DOHH2 (cell line): ENCODE results near the gene TMEM132A.

Experiments used
- H3F3A ChIP-seq: fragments of 200-600 bp; sonication (generic), shearing (Covaris generic); 2 replicates; pipeline ENCODE4 v1.6.0; 2016; ENCODE audit warnings: antibody characterized with exemption, mild to moderate bottlenecking; ENCODE audit not compliant: control insufficient read depth, insufficient read depth
- H3K27ac ChIP-seq: fragments of 200-600 bp; sonication (generic); 2 replicates; pipeline ENCODE4 v1.5.1; 2014; ENCODE audit warnings: low read depth, mild to moderate bottlenecking, low read length, moderate library complexity
- H3K27me3 ChIP-seq: fragments of 200-600 bp; sonication (generic); 2 replicates; pipeline ENCODE4 v1.6.1; 2014; ENCODE audit warnings: mild to moderate bottlenecking, low read length, mixed read lengths; ENCODE audit not compliant: control insufficient read depth
- H3K36me3 ChIP-seq: fragments of 200-600 bp; sonication (generic); 2 replicates; pipeline ENCODE4 v1.6.1; 2014; ENCODE audit warnings: mild to moderate bottlenecking, low read length, moderate library complexity, mixed read lengths; ENCODE audit not compliant: control insufficient read depth
- H3K4me1 ChIP-seq: fragments of 200-600 bp; sonication (generic); 2 replicates; pipeline ENCODE4 v1.6.1; 2014; ENCODE audit warnings: mild to moderate bottlenecking, low read length, mixed read lengths; ENCODE audit not compliant: control insufficient read depth
- H3K4me2 ChIP-seq: fragments of 200-600 bp; sonication (generic); 2 replicates; pipeline ENCODE4 v1.6.0; 2014; ENCODE audit warnings: mild to moderate bottlenecking, low read length, moderate library complexity
- H3K4me3 ChIP-seq: fragments of 200-600 bp; sonication (generic); 2 replicates; pipeline ENCODE4 v1.5.1; 2014; ENCODE audit warnings: mild to moderate bottlenecking, low read length, mixed read lengths
- H3K79me2 ChIP-seq: fragments of 200-600 bp; sonication (generic); 2 replicates; pipeline ENCODE4 v1.6.1; 2014; ENCODE audit warnings: mild to moderate bottlenecking, low read length, mixed read lengths; ENCODE audit not compliant: control insufficient read depth
- H3K9me2 ChIP-seq: fragments of 200-600 bp; sonication (generic); replicated peaks from 2 replicates; pipeline ENCODE4 v1.6.1; 2014; ENCODE audit warnings: mild to moderate bottlenecking, low read length, mixed read lengths; ENCODE audit not compliant: control insufficient read depth
- H3K9me3 ChIP-seq: fragments of 200-600 bp; sonication (generic); 2 replicates; pipeline ENCODE4 v1.6.1; 2014; ENCODE audit warnings: antibody characterized with exemption, low read length, mixed read lengths; ENCODE audit not compliant: control insufficient read depth, insufficient read depth
- H4K20me1 ChIP-seq: fragments of 200-600 bp; sonication (generic); 2 replicates; pipeline ENCODE4 v1.6.0; 2014; ENCODE audit warnings: low read depth, mild to moderate bottlenecking, antibody characterized with exemption, low read length, moderate library complexity; ENCODE audit not compliant: control insufficient read depth, insufficient read depth
- CTCF ChIP-seq: fragments of 200-600 bp; sonication (generic); IDR thresholded peaks from one replicate; pipeline ENCODE4 v1.5.1; 2014; ENCODE audit warnings: antibody characterized with exemption, mild to moderate bottlenecking, low read depth, low read length; ENCODE audit not compliant: poor library complexity, severe bottlenecking
- EZH2phosphoT487 ChIP-seq: fragments of 200-600 bp; sonication (generic); IDR thresholded peaks from 2 replicates; pipeline ENCODE4 v1.6.1; 2017; ENCODE audit warnings: borderline replicate concordance, mild to moderate bottlenecking, antibody characterized with exemption, low read length, moderate library complexity, mixed read lengths

The TMEM132A gene

DNA sequence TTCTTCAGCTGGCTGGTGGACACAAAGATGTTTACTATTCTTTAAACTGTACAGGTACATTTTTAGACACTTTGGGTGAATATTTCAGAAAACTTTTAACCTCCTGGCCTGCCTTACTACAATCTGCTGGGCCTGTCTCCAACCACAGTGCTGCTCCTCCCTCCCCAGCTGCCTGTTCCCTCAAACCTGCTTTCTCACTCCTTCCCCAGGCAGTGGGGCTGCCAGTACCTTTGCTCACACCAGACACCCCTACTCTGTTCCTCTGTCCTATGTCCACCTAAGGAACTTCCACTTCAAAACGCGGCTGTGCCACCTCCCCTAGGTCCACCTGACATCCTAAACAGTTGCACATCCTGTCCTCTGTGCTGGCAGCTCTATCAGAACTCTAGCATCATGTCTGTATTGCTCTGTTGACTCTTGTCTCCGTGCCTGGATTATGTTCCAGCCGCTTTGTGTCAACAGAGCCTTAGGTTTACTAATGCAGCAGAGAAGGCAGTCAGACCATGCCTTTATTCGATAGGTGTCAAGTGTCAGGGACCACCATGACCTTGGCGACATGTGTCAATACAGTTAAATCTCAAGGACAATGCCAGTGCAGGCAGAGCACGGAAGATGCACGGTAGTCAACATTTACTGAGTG, 43.5 kb upstream of the TMEM132A start:
- H3K27ac ChIP-seq = no peak overlapping the region

GRCh38 chr11:60887556-60887955, 36.7 kb upstream of the TMEM132A start:
- TF ChIP-seq CTCF (peak; percentile 62), EZH2phosphoT487 (no peak)
- Histone ChIP-seq H3K9me3 (no peaks in the 10 kb centered on the region), H3K4me2 (no peak overlapping the region), H3K36me3 (peaks cover 35% of the 10 kb centered on the region), H3K79me2 (no peaks in the 10 kb centered on the region), H3K27ac (no peak overlapping the region), H3K4me3 (no peak overlapping the region), H3K9me2 (no peaks in the 10 kb centered on the region), H3F3A (no peaks in the 10 kb centered on the region), H4K20me1 (no peaks in the 10 kb centered on the region), H3K27me3 (no peaks in the 10 kb centered on the region), H3K4me1 (no peaks in the 10 kb centered on the region)

More for the DNA sequence above, 43.5 kb upstream of the TMEM132A start:
- TF ChIP-seq CTCF = no peak
- Histone ChIP-seq H3K4me2 (no peak overlapping the region), H3K79me2 (no peaks in the 10 kb centered on the region), H3K4me1 (no peaks in the 10 kb centered on the region), H3K9me3 (no peaks in the 10 kb centered on the region), H3K36me3 (peaks cover 15% of the 10 kb centered on the region), H3K27me3 (no peaks in the 10 kb centered on the region), H3F3A (no peaks in the 10 kb centered on the region), H3K9me2 (no peaks in the 10 kb centered on the region), H3K4me3 (no peak overlapping the region), H4K20me1 (no peaks in the 10 kb centered on the region)

GRCh38 chr11:60889869-60890311, 34.4 kb upstream of the TMEM132A start:
- TF ChIP-seq EZH2phosphoT487 (no peak), CTCF (no peak)
- Histone ChIP-seq H3K27me3 (no peaks in the 10 kb centered on the region), H3K9me2 (no peaks in the 10 kb centered on the region), H3K4me2 (no peak overlapping the region), H4K20me1 (no peaks in the 10 kb centered on the region), H3K36me3 (peaks cover 58% of the 10 kb centered on the region), H3F3A (no peaks in the 10 kb centered on the region), H3K4me1 (no peaks in the 10 kb centered on the region), H3K79me2 (peaks cover 6% of the 10 kb centered on the region; the same call in 1 of the 2 replicates), H3K4me3 (no peak overlapping the region), H3K27ac (no peak overlapping the region), H3K9me3 (no peaks in the 10 kb centered on the region)
